ENCODE results near the gene TMEM138. TPM values are rescaled to one million over a fixed set of nuclear protein-coding genes. Genes with fewer than 3 reads are reported as not detected.
"Not testable (repeated sequence)": the region's sequence is repeated elsewhere in the genome, so short reads cannot be mapped to it uniquely, and the experiment has no call there.

TMEM138 gene
- total and polyA plus RNA-seq, 4 donors: 31.9 to 71.3 (median 39.8) TPM

- not testable (repeated sequence) for H3K9me3 ChIP-seq (ENCODE audit: control insufficient read depth, low read length); H3K4me3 ChIP-seq (ENCODE audit: low read length in 2 of 2); H3K27ac ChIP-seq (ENCODE audit: low read depth in 1 of 2, low read length in 2 of 2); ATAC-seq (ENCODE audit: low FRiP score); DNase-seq; H3K4me1 ChIP-seq (ENCODE audit: control insufficient read depth in 1 of 2, insufficient read depth in 2 of 2, low read length in 2 of 2); H3K36me3 ChIP-seq (ENCODE audit: control insufficient read depth in 1 of 2, insufficient read depth in 2 of 2, low read length in 1 of 2); H3K27me3 ChIP-seq (ENCODE audit: control insufficient read depth in 1 of 2, insufficient read depth in 2 of 2, low read length in 1 of 2)
- intact Hi-C loops (cut with DNase I): loop anchor here in 1 of 2 donors (2.0 kb wide), 1 partner anchor 47 kb away; no protein-coding TSS in a partner anchor
- 90 to 94% methylated on average over 5 of the region's 5 CpGs for WGBS, 2 donors
Observed at GRCh38 chr11:61383859-61384258, 21.7 kb downstream of the TMEM138 start.

GRCh38 chr11:61384271-61385242 lies 22.4 kb downstream of the TMEM138 start:
- H3K9me3 ChIP-seq (ENCODE audit: control insufficient read depth, low read length): no peaks in the 10 kb centered on the region
- DNase-seq: no peak
- H3K4me1 ChIP-seq (ENCODE audit: control insufficient read depth in 1 of 2, insufficient read depth in 2 of 2, low read length in 2 of 2): no peaks in the 10 kb centered on the region
- H3K4me3 ChIP-seq (ENCODE audit: low read length in 2 of 2): no peak overlapping the region
- intact Hi-C loops (cut with DNase I): loop anchor here (1.0 to 2.0 kb wide), 2 partner anchors 48 to 49 kb away; no protein-coding TSS in a partner anchor
- no peak overlapping the region for H3K27ac ChIP-seq (ENCODE audit: low read depth in 1 of 2, low read length in 2 of 2)
- no peaks in the 10 kb centered on the region for H3K36me3 ChIP-seq (ENCODE audit: control insufficient read depth in 1 of 2, insufficient read depth in 2 of 2, low read length in 1 of 2)
- 85 to 86% methylated on average over 15 of the region's 15 CpGs for WGBS, 2 donors
- H3K27me3 ChIP-seq (ENCODE audit: control insufficient read depth in 1 of 2, insufficient read depth in 2 of 2, low read length in 1 of 2): no peaks in the 10 kb centered on the region
- peak; percentile 7 for ATAC-seq (ENCODE audit: low FRiP score)

- Histone ChIP-seq H3K9me3 (ENCODE audit: control insufficient read depth, low read length) (no peaks in the 10 kb centered on the region), H3K36me3 (ENCODE audit: control insufficient read depth in 1 of 2, insufficient read depth in 2 of 2, low read length in 1 of 2) (no peaks in the 10 kb centered on the region), H3K4me1 (ENCODE audit: control insufficient read depth in 1 of 2, insufficient read depth in 2 of 2, low read length in 2 of 2) (no peaks in the 10 kb centered on the region), H3K4me3 (ENCODE audit: low read length in 2 of 2) (no peak overlapping the region), H3K27me3 (ENCODE audit: control insufficient read depth in 1 of 2, insufficient read depth in 2 of 2, low read length in 1 of 2) (no peaks in the 10 kb centered on the region), H3K27ac (ENCODE audit: low read depth in 1 of 2, low read length in 2 of 2) (no peak overlapping the region)
- no peak for DNase-seq
- intact Hi-C loops (cut with DNase I): loop anchor here in 1 of 2 donors (10.0 kb wide), 1 partner anchor 545 kb away; the partner anchor contains the start of gene CCDC86
- ATAC-seq (ENCODE audit: low FRiP score): no peak
- 57 to 68% methylated on average over 1 of the region's 1 CpG for WGBS, 2 donors
Observed at GRCh38 chr11:61390161-61390560, 28.0 kb downstream of the TMEM138 start.

- peak overlapping the region in 1 of 2 donors; percentile 30 for H3K27ac ChIP-seq (ENCODE audit: low read depth in 1 of 2, low read length in 2 of 2)
- ATAC-seq (ENCODE audit: low FRiP score) (peak; percentile 55), DNase-seq (no peak)
- intact Hi-C loops (cut with DNase I): loop anchor here in 1 of 2 donors (10.0 kb wide), 1 partner anchor 548 kb away; the partner anchor contains the start of gene CCDC86
- H3K36me3 ChIP-seq (ENCODE audit: control insufficient read depth in 1 of 2, insufficient read depth in 2 of 2, low read length in 1 of 2): peaks cover 0 to 4% of the 10 kb centered on the region in 2 donors
- H3K27me3 ChIP-seq (ENCODE audit: control insufficient read depth in 1 of 2, insufficient read depth in 2 of 2, low read length in 1 of 2): no peaks in the 10 kb centered on the region
- WGBS, 2 donors: 0 to 1% methylated on average over 15 of the region's 15 CpGs
- no peaks in the 10 kb centered on the region for H3K4me1 ChIP-seq (ENCODE audit: control insufficient read depth in 1 of 2, insufficient read depth in 2 of 2, low read length in 2 of 2)
- peak overlapping the region; percentile 42 to 81 for H3K4me3 ChIP-seq (ENCODE audit: low read length in 2 of 2)
- H3K9me3 ChIP-seq (ENCODE audit: control insufficient read depth, low read length): no peaks in the 10 kb centered on the region
Observed at GRCh38 chr11:61392981-61393595, 30.9 kb downstream of the TMEM138 start.

- H3K36me3 ChIP-seq (ENCODE audit: control insufficient read depth in 1 of 2, insufficient read depth in 2 of 2, low read length in 1 of 2): peaks cover 9 to 18% of the 10 kb centered on the region in 2 donors
- 82 to 86% methylated on average over 2 of the region's 2 CpGs for WGBS, 2 donors
- no peaks in the 10 kb centered on the region for H3K9me3 ChIP-seq (ENCODE audit: control insufficient read depth, low read length)
- no peak overlapping the region for H3K27ac ChIP-seq (ENCODE audit: low read depth in 1 of 2, low read length in 2 of 2)
- DNase-seq: no peak
- no peak for ATAC-seq (ENCODE audit: low FRiP score)
- no peak overlapping the region for H3K4me3 ChIP-seq (ENCODE audit: low read length in 2 of 2)
- H3K4me1 ChIP-seq (ENCODE audit: control insufficient read depth in 1 of 2, insufficient read depth in 2 of 2, low read length in 2 of 2): no peaks in the 10 kb centered on the region
- intact Hi-C loops (cut with DNase I): no loop called here
- no peaks in the 10 kb centered on the region for H3K27me3 ChIP-seq (ENCODE audit: control insufficient read depth in 1 of 2, insufficient read depth in 2 of 2, low read length in 1 of 2)
Observed at GRCh38 chr11:61401173-61401572, 39.0 kb downstream of the TMEM138 start.

- H3K27ac ChIP-seq (ENCODE audit: low read depth in 1 of 2, low read length in 2 of 2): no peak overlapping the region
- intact Hi-C loops (cut with DNase I): no loop called here
- H3K4me1 ChIP-seq (ENCODE audit: control insufficient read depth in 1 of 2, insufficient read depth in 2 of 2, low read length in 2 of 2): no peaks in the 10 kb centered on the region
- H3K9me3 ChIP-seq (ENCODE audit: control insufficient read depth, low read length): no peaks in the 10 kb centered on the region
- no peak for DNase-seq
- no peak overlapping the region for H3K4me3 ChIP-seq (ENCODE audit: low read length in 2 of 2)
- ATAC-seq (ENCODE audit: low FRiP score): no peak
- peaks cover 9 to 18% of the 10 kb centered on the region in 2 donors for H3K36me3 ChIP-seq (ENCODE audit: control insufficient read depth in 1 of 2, insufficient read depth in 2 of 2, low read length in 1 of 2)
- no peaks in the 10 kb centered on the region for H3K27me3 ChIP-seq (ENCODE audit: control insufficient read depth in 1 of 2, insufficient read depth in 2 of 2, low read length in 1 of 2)
- 75 to 83% methylated on average over 2 of the region's 2 CpGs for WGBS, 2 donors
Observed at GRCh38 chr11:61401573-61401972, 39.4 kb downstream of the TMEM138 start.

GRCh38 chr11:61403658-61404057 lies 41.5 kb downstream of the TMEM138 start:
- intact Hi-C loops (cut with DNase I): no loop called here

GRCh38 chr11:61404103-61404502 lies 41.9 kb downstream of the TMEM138 start:
- Histone ChIP-seq H3K27ac (ENCODE audit: low read depth in 1 of 2, low read length in 2 of 2) (no peak overlapping the region), H3K9me3 (ENCODE audit: control insufficient read depth, low read length) (no peaks in the 10 kb centered on the region), H3K4me3 (ENCODE audit: low read length in 2 of 2) (no peak overlapping the region), H3K36me3 (ENCODE audit: control insufficient read depth in 1 of 2, insufficient read depth in 2 of 2, low read length in 1 of 2) (peaks cover 11 to 18% of the 10 kb centered on the region in 2 donors), H3K27me3 (ENCODE audit: control insufficient read depth in 1 of 2, insufficient read depth in 2 of 2, low read length in 1 of 2) (no peaks in the 10 kb centered on the region), H3K4me1 (ENCODE audit: control insufficient read depth in 1 of 2, insufficient read depth in 2 of 2, low read length in 2 of 2) (no peaks in the 10 kb centered on the region)
- DNase-seq (no peak), ATAC-seq (ENCODE audit: low FRiP score) (no peak)
- intact Hi-C loops (cut with DNase I): no loop called here
- 62 to 65% methylated on average over 5 of the region's 5 CpGs for WGBS, 2 donors

More at GRCh38 chr11:61403658-61404057, 41.5 kb downstream of the TMEM138 start:
- H3K27ac ChIP-seq (ENCODE audit: low read depth in 1 of 2, low read length in 2 of 2): no peak overlapping the region
- peaks cover 11 to 18% of the 10 kb centered on the region in 2 donors for H3K36me3 ChIP-seq (ENCODE audit: control insufficient read depth in 1 of 2, insufficient read depth in 2 of 2, low read length in 1 of 2)
- ATAC-seq (ENCODE audit: low FRiP score) (no peak), DNase-seq (no peak)
- no peaks in the 10 kb centered on the region for H3K9me3 ChIP-seq (ENCODE audit: control insufficient read depth, low read length)
- 94 to 95% methylated on average over 1 of the region's 1 CpG for WGBS, 2 donors
- no peaks in the 10 kb centered on the region for H3K4me1 ChIP-seq (ENCODE audit: control insufficient read depth in 1 of 2, insufficient read depth in 2 of 2, low read length in 2 of 2)
- H3K4me3 ChIP-seq (ENCODE audit: low read length in 2 of 2): no peak overlapping the region
- no peaks in the 10 kb centered on the region for H3K27me3 ChIP-seq (ENCODE audit: control insufficient read depth in 1 of 2, insufficient read depth in 2 of 2, low read length in 1 of 2)
